GM12878 (cell line): ENCODE results near the gene SORL1. TPM values are rescaled to one million over a fixed set of nuclear protein-coding genes. Genes with fewer than 3 reads are reported as not detected.

Experiments
- ATAC-seq: fragments of 200-7000 bp; cut with Tn5 transposase; 3 replicates; pipeline ENCODE4 v1.9.1; 2020; ENCODE audit warnings: mild to moderate bottlenecking, moderate library complexity
- BruUV-seq: library from RNA; stranded (reverse); fragments of 400-500 nt; replicated peaks from 2 replicates; lab custom pipeline; 2021; lab: Mats Ljungman, UMichigan
- CTCF ChIA-PET: fragments of 300-600 bp; sonication (Branson Sonifier 250); formaldehyde crosslinking; extraction: SDS; loops from one replicate; lab custom pipeline; 2021; ENCODE audit warnings: inconsistent platforms; lab: Yijun Ruan, JAX
- POLR2A ChIA-PET: fragments of 350-600 bp; formaldehyde crosslinking; extraction: SDS; loops from one replicate; lab custom pipeline; 2021; ENCODE audit warnings: inconsistent platforms; lab: Charles Lee
- RAD21 ChIA-PET: fragments of 300-600 bp; sonication (Branson Sonifier 250); formaldehyde crosslinking; loops from one replicate; lab custom pipeline; 2023; ENCODE audit warnings: antibody characterized with exemption; ENCODE audit not compliant: unreplicated experiment; lab: Charles Lee
- SMC1A ChIA-PET: fragments of 300-600 bp; sonication (Branson Sonifier 250); formaldehyde crosslinking; loops from one replicate; lab custom pipeline; 2023; ENCODE audit not compliant: unreplicated experiment, uncharacterized antibody; lab: Charles Lee
- DNase-seq: peaks from one replicate; pipeline ENCODE4 v3.0.0-alpha.2; 2011; ENCODE audit warnings: low read depth, low spot score
- FAIRE-seq: peaks from 3 replicates; lab custom pipeline; 2011; peaks lifted over from hg19 to GRCh38; lab: Jason Lieb, UNC
- H2AFZ ChIP-seq: 2 replicates; pipeline ENCODE4 v1.6.0; 2011; ENCODE audit warnings: low read depth, low read length, control low read depth; ENCODE audit not compliant: control insufficient read depth
- H3K27ac ChIP-seq: 2 replicates; pipeline ENCODE4 v1.5.1; 2011; ENCODE audit warnings: control low read depth; ENCODE audit not compliant: control insufficient read depth, insufficient read depth
- H3K27me3 ChIP-seq, 2 experiments: replicated peaks in 1 of 2; 2 replicates each; pipeline versions ENCODE4 v1.6.0 to v1.6.1; 2011; ENCODE audit warnings: low read length in 1 of 2; ENCODE audit not compliant: control insufficient read depth in 2 of 2, insufficient read depth in 2 of 2
- H3K36me3 ChIP-seq, 2 experiments: 2 replicates each; pipeline ENCODE4 v1.5.1; 2011; ENCODE audit warnings: low read length in 1 of 2; ENCODE audit not compliant: control insufficient read depth in 2 of 2, insufficient read depth in 2 of 2
- H3K4me1 ChIP-seq: 2 replicates; pipeline ENCODE4 v1.6.1; 2011; ENCODE audit warnings: mild to moderate bottlenecking, low read length, moderate library complexity, mixed read lengths; ENCODE audit not compliant: control insufficient read depth, insufficient read depth
- H3K4me2 ChIP-seq: 2 replicates; pipeline ENCODE4 v1.6.0; 2011; ENCODE audit warnings: control low read depth; ENCODE audit not compliant: control insufficient read depth, insufficient read depth
- H3K4me3 ChIP-seq: fragments of 200-600 bp; sonication (generic); 2 replicates; pipeline ENCODE4 v1.5.1; 2016
- H3K79me2 ChIP-seq: 2 replicates; pipeline ENCODE4 v1.6.0; 2011; ENCODE audit warnings: low read length; ENCODE audit not compliant: control insufficient read depth, insufficient read depth
- H3K9ac ChIP-seq: 2 replicates; pipeline ENCODE4 v1.8.0; 2011; ENCODE audit warnings: low read length, control low read depth, mixed read lengths; ENCODE audit not compliant: control insufficient read depth, insufficient read depth
- H3K9me3 ChIP-seq: replicated peaks from 3 replicates; pipeline ENCODE4 v1.5.1; 2011; ENCODE audit warnings: mild to moderate bottlenecking, low read length; ENCODE audit not compliant: control insufficient read depth, insufficient read depth
- H4K20me1 ChIP-seq: 2 replicates; pipeline ENCODE4 v1.6.0; 2011; ENCODE audit not compliant: control insufficient read depth, insufficient read depth
- IKZF1 ChIP-seq: fragments of 450-650 bp; conservative IDR thresholded peaks from 2 replicates; pipeline ENCODE4 v1.6.1; 2017; ENCODE audit warnings: antibody characterized with exemption, mild to moderate bottlenecking
- SIN3A ChIP-seq: IDR thresholded peaks from 2 replicates; pipeline ENCODE4 v1.6.1; 2012; ENCODE audit warnings: low read depth, low read length, improper control_type of control experiment
- ZNF592 ChIP-seq: fragments of 450-650 bp; IDR thresholded peaks from 2 replicates; pipeline ENCODE4 v1.6.1; 2017; ENCODE audit warnings: mild to moderate bottlenecking, moderate library complexity
- WGBS: methylation state at CpG from one replicate; pipeline ENCODE4 v1.1.6; 2016; ENCODE audit warnings: low lambda C conversion rate; ENCODE audit not compliant: insufficient replicate concordance, insufficient coverage; ENCODE audit errors: missing lambda C conversion rate; 5-methylcytosine and 5-hydroxymethylcytosine counted together
- in situ Hi-C: fragments of 300-500 bp; cut with MboI; formaldehyde crosslinking; loops from 9 replicates; pipeline ENCODE4 v1.14.3; 2018; ENCODE audit warnings: mixed read lengths
- intact Hi-C: fragments of 100-400 bp; cut with micrococcal nuclease; formaldehyde crosslinking; loops from one replicate; pipeline ENCODE4 v1.14.2; 2022; ENCODE audit not compliant: unreplicated experiment
- polyA plus RNA-seq, 11 experiments: library from polyadenylated mRNA; depleted of rRNA in 4 of 11; unstranded in 6 of 11; stranded (reverse) in 5 of 11; fragments of >200 nt; fragmentation: Nextera tagmentation in 4 of 11; fragmentation: Illumina TruSeq in 1 of 11; extraction: Ambion mirVana in 4 of 11; extraction: Trizol in 1 of 11; gene quantifications; 1 replicate in 1 of 11; 2 replicates in 10 of 11; pipeline versions ENCODE4 v1.2.1 to v1.2.3, GENCODE V29; 2011 to 2016; ENCODE audit warnings: inconsistent platforms in 2 of 11, missing spikeins in 2 of 11, low read depth in 1 of 11
- total RNA-seq, 4 experiments: library from RNA; depleted of rRNA in 3 of 4; stranded (reverse); fragments of >200 nt in 3 of 4; fragmentation: Illumina TruSeq in 1 of 4; extraction: Trizol in 1 of 4; gene quantifications; 2 replicates each; pipeline versions ENCODE4 v1.2.1 to v1.2.3, GENCODE V29; 2013 to 2021

The SORL1 gene
- total and polyA plus RNA-seq, 10 of the 15 experiments (the other 5 are each of a cell fraction or from before 2014, with no cell fraction given): 20.2 to 107 (median 59.9) TPM

GRCh38 chr11:121474680-121475079, 22.6 kb downstream of the SORL1 start:
- H3K4me3 ChIP-seq: no peak overlapping the region
- intact Hi-C loops (no loop called here), in situ Hi-C loops (loop anchor here (25.0 kb wide), 1 partner anchor 1588 kb away; the partner anchor contains the start of gene HSPA8)
- no peak for DNase-seq
- peaks cover 72% of the 10 kb centered on the region for H3K79me2 ChIP-seq
- peaks cover 36 to 57% of the 10 kb centered on the region in 2 experiments for H3K36me3 ChIP-seq
- no peak overlapping the region for H3K9ac ChIP-seq
- no peak overlapping the region for H3K4me2 ChIP-seq
- ATAC-seq: no peak
- H2AFZ ChIP-seq: no peak overlapping the region
- CTCF ChIA-PET: interaction anchor here (1.2 to 1.9 kb wide), 2 partner anchors 13 to 24 kb away, joined by 3 to 5 read pairs; no protein-coding TSS in a partner anchor
- H3K9me3 ChIP-seq: no peaks in the 10 kb centered on the region; the same call in 2 of the 3 replicates
- BruUV-seq: no TSS peak
- 89% methylated on average over 7 of the region's 7 CpGs for WGBS
- H3K27ac ChIP-seq: no peak overlapping the region
- H4K20me1 ChIP-seq: no peaks in the 10 kb centered on the region; the same call in none of the 2 replicates
- no peak for TF ChIP-seq ZNF592
- TF ChIP-seq SIN3A: no peak
- no peak for TF ChIP-seq IKZF1
- TF ChIP-seq, all 136 proteins: peak for 0
- FAIRE-seq: no peak
- no peaks in the 10 kb centered on the region for H3K27me3 ChIP-seq
- ChIA-PET RAD21 (interaction anchor here (0.7 to 0.8 kb wide), 2 partner anchors 9 to 32 kb away, joined by 3 read pairs; no protein-coding TSS in a partner anchor), POLR2A (interaction anchor here (0.9 kb wide), 1 partner anchor 8 kb away, joined by 3 read pairs; no protein-coding TSS in a partner anchor), SMC1A (interaction anchor here (0.6 to 1.8 kb wide), 10 partner anchors 8 to 177 kb away, joined by 3 to 6 read pairs (median 4); no protein-coding TSS in a partner anchor)
- H3K4me1 ChIP-seq: peaks cover 31% of the 10 kb centered on the region
